Tongue (tissue), 2 donors: ENCODE data around the gene SRP14. TPM values are rescaled to one million over a fixed set of nuclear protein-coding genes. Genes with fewer than 3 reads are reported as not detected.
"Not testable (repeated sequence)": the region's sequence is repeated elsewhere in the genome, so short reads cannot be mapped to it uniquely, and the experiment has no call there.

Experiments used
- DNase-seq: peaks from one replicate; pipeline ENCODE4 v3.0.0-alpha.2; 2015
- total RNA-seq: library from RNA; depleted of rRNA; stranded (reverse); fragments of >200 nt; gene quantifications from one replicate; pipeline ENCODE4 v1.2.3, GENCODE V29; 2014

SRP14 gene, protein sequence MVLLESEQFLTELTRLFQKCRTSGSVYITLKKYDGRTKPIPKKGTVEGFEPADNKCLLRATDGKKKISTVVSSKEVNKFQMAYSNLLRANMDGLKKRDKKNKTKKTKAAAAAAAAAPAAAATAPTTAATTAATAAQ
- total RNA-seq: 180 TPM

DNA sequence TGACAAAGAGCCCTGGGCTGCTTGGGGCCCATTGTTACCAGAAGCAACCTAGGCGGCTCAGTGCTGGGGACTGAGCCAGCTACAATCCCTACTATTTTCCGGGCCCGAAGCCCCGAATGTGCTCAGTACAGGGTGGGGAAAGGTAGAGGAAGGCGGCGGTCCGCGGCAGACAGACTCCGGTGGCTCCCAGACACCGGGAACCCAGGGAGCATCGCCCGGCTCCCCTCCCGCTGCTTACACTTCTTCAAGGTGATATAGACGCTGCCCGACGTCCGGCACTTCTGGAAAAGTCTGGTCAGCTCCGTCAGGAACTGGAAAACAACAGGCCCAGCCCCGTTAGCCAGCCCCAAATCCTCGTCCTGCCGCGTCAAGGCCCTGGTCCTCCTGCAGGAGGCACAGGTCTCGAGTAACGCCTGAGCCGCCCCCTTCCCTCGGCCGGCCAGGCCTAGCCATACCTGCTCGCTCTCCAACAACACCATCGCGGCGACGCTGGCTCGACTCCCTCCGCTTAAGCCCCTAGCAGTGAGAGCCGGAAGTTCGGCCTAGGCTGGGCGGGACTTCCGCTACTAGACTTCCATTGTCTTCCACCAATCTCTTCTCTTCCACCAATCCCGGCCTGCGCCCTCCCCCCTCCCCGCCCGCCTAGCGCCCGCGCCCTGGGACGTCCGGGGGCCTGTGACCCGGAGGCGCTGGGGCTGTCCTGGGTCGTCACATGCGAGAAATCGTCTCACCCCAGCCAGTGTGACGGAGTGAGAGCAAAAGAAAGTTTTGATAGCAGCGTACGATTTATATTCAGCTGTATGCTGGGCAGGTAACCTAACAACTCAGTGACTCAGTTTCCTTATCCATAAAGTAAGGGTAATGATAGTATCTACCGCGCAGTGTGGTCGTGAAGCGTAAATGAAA lies at the start of gene SRP14:
SRP14 (minus strand) TSS at position 544 of the 906 bp plus-strand sequence; CDS start at position 479, 65 bp downstream.
- peak; percentile 97 for DNase-seq

DNA sequence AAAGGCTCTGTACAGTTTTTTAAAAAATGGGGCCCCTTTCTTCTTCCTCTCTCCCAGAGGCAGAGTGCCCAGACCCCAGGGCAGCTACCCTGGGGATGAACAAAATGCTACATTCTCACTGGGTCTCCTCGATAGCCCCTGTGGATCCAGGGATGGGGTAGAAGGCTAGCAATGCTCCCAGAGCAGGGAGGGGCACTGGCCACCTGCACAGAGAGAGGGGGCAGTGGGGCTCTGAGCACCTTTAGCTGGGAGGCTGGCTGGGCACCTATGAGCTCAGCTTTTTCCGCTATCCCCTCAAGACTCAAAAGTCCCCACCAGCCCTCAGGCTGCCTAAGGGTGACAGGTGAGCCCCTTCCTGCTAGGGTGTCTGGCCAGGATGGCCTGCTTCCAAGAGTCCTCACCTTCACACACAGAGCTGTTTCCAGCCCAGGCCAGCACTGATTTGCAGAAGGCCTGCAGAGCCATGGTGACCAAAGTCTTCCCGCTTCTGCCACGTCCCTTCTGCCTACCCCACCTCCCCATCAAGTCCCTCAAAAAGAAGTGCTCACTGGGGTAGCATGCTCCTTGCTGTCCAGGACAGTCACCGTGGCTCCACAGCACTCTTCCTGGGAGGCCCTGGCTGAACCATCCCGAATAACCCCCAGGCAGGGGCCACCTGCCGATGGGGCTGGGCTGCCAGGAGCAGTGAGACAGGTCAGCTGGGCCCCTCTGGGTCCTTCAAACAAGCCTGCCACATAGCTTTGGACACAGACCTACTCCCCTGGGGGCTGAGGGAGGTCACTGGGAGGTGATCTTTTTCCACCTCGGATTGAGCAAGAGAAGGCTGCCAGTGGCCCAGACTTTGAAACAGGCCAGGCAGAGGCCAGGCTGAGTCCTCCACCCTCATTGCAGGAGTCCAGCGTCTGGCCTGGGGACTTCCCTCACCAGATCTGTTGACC lies 49.3 kb upstream of the SRP14 start:
- no peak for DNase-seq

DNA sequence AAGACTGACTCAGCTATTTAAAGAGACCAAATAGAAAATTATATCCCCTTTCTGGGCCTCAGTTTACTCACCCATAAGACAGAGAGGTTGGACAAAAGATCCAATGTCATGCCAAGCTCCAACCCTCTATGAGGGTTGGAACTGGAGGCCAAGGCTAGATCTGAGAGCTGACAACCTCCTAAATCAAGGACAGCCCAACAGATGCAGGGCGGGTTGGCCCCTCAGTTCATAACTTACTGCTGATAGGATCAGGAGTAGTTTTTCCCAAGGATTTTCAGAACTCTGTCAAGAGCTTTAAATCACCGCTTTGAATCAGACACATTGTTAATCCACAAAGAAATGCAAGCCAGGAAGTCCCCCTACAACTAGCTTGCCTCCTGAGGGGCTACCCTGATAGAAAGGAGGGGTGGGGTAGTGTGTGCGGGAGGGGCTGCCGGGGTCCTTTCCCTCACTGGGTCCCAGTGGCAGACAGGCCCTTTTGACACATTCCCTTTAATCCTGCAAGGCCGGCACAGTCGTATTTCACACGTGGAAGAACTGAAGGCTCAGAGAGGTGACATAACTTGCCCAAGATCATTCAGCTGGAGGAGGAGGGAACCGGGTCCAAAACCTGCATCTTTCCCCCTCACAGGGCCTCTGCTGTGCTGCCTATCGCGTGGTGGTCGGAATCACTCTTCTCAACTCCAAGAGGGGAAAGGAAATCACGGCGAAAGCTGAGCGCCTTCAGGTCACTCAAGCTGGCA lies 48.3 kb upstream of the SRP14 start:
- DNase-seq: no peak

DNA sequence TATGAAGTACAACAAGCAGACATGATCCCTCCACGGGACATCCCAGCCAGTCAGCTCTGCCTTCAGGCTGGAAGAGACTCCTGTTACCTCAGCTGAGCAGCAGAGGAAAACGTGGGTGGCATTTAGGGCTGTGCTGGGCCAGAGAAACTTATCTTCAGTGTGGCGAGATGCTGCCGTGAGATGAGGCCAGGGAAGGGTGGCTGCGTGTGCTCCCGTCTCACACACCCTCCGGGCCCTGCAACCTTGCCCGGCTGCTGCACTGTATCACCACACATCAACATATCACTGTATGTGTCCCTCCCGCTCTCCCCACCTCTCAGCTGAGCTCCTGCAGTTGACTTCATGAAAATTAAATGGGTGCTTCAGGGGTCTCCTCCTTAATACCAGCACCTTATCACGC lies 46.3 kb upstream of the SRP14 start:
- no peak for DNase-seq

DNA sequence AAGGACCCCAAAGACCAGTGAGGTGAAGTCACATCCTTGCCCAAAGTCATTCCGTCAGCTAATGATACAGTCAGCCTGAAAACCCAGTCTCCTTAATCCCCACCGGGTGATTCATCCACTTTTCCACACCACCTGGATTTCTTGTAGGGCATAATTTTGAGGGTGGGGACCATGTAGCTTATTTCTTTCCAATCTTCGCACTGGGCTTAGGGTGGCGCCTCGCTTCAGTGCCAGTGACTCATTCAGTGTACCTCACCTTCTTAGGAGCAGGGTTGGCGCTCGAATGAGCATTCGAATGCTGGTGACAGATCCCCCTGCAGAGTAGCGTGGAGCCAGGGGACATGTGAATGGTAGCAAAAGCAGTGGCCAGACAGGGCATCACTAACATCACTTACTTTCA lies 45.7 kb upstream of the SRP14 start:
- no peak for DNase-seq

DNA sequence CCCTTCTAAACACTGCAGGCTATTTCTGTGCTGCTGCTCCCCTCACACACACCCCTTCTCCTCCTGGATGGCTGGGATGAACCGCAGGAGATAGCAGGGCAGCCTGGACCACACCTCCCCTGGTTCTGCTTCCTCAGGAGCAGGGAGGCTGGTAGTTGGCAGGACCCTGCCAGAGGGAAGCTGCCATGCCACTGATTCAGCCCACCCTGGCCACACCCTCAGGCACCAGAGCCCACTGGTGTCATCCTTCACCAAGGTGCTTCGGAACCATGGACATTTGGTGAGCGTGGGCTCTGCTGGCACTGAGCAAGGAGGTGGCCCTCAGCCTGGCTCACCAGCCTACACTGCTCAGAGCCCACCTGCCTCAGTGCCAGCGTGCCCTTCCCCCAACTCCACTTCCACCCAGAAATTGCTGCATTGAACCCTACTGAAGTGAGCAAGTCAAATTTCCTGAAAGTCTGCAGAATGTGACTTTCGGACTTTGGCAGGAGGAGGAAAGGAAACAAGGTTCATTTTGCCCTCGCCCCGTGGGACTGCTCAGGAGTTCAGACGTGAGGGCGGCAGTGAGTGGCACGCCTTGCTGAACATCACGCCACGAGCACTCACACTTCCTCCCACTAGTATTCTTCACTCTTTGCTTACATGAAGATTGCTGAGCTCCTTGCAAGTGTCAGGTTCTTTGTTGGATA lies 43.4 kb upstream of the SRP14 start:
- DNase-seq: no peak

DNA sequence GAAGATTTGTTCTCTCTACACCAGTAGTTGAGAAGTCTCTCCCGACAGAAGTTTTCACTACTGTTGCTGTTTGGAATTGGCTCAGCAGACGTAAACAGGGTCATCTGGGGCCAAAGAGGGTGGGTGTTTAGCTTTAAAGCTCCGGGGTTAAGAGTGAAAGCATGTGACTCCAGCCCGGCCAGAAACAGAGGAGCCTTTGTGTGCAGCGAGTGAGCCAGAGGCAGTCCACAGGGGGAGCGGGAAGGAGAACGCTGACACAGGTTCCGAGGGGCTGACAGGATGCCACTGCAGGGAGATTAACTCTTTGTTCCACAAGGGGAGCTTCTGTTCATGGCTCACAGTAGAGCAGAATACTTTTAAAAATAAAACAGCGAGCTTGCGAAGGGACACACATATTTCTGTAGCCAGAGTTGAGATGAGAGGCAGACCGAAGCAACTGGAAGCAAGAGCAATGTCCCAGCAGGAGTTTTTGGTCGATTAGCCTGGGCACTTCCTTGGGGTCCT lies 42.8 kb upstream of the SRP14 start:
- DNase-seq: peak; percentile 87

DNA sequence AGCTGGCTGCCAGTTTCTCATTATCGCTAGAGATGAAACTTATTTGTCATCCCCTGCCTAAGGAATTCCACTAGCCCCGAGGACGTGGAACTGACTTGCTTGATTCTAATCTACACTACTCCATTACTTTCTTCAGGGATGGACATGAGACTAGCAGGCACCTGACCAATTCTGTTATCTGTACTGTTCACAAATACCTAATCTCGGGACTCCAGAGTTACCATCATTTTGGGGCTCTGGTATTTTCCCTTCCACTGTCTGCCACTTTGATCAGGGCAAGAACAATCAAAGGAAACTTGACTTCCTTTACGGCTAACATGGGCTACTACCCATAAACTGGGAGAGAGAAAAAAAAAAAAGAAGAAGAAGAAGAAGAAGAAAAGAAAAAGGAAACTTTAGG lies 41.9 kb upstream of the SRP14 start:
- DNase-seq: no peak

DNA sequence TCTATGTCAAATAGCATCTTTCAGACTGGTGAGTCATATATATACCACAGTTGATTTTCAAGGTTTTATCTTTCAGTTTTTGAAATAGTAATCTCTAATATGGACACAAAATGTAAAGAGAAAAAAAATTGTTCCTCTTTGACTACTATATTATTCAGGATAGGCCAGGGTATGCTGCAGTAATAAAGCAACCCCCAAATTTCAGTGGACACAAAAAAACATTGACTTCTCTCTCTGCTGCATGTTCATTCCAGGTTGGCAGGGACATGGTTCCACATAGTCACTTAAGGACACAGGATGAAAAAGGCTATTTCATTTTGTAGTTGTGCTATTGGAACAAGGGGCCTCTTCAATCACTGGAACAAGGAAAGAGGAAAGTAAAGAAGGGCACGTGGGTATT lies 41.1 kb upstream of the SRP14 start:
- no peak for DNase-seq

DNA sequence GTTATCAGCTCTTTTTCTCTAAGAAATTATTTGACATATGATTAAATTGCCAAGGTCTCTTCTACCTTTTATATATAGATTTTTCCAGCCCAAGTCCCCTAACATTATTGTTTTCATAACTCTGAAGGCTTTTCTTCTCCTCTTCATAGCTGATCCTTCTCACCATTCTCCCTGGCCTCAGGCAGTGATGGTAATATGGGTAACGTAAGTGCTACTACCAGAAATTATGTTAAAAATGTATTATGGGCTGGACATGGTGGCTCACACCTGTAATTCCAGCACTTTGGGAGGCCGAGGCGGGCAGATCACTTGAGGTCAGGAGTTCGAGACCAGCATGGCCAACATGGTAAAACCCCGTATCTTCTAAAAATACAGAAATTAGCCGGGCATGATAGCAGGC lies 40.5 kb upstream of the SRP14 start:
- DNase-seq: no peak

DNA sequence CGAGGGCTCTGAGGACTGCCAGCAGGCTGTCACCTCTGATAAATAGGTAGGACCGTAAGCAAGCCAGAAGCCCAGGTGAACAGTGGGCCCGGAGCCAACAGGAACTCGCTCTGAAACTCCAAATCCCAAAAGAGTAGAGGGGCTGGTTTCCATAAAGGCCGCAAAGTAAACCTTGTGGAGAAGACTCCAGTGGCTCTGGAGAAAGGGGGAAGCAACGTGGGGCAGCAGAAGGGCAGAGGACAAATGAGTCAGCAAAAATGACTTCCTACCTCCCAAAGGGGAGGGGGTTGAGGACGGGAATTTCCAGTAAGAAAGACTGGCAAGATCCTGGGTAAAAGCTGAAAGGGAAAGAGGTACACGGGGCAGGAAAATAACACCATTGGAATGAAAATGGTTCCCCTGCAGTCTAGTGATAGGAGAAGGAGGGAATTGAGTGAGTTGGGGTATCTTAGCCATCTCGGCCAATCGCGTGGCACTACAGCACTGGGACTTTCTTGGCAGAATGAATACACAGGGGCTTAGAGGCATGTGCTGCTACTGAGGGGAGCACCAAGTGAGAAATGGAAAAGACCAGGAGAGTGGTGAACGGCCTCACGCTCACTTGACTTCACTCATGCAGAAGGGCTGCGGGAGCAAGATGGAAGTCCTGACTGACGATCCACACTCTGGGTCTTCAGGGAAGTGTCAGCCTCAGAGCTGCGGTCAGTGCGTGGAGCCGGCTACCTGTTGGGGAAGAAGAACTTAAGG lies 36.5 kb upstream of the SRP14 start:
- DNase-seq: no peak

DNA sequence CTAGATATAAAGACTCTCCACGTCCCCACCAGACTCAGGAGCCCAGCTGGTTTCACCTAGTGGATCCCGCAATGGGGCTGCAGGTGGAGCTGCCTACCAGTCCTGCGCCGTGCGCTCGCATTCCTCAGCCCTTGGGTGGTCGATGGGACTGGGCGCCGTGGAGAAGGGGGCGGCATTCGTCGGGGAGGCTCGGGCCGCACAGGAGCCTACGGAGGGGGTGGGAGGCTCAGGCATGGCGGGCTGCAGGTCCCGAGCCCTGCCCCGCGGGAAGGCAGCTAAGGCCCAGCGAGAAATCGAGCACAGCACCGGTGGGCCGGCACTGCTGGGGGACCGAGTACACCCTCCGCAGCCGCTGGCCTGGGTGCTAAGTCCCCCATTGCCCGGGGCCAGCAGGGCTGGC lies 35.7 kb upstream of the SRP14 start:
- DNase-seq: not testable (repeated sequence)

DNA sequence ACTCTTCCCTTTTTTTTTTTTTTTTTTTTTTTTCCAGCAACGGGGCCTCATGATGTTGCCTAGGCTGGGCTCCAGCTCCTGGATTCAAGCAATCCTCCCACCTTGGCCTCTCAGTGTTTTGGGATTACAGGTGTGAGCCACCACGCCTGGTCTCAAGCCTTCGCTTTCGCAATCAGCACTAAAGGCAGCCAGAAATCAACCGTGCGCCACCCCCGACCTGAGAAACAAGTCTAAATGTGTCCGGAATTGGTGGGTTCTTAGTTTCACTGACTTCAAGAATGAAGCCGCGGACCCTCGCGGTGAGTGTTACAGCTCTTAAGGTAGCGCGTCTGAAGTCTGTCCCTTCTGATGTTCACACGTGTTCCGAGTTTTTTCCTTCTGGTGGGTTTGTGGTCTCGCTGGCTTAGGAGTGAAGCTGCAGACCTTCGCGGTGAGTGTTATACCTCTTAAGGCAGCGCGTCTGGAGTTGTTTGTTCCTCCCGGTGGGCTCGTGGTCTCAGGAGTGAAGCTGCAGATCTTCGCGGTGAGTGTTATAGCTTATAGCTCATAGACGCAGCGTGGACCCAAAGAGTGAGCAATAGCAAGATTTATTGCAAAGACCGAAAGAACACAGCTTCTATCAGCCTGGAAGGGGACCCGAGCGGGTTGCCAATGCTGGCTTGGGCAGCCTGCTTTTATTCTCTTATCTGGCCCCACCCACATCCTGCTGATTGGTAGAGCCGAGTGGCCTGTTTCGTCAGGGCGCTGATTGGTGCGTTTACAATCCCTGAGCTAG lies 34.9 kb upstream of the SRP14 start:
- DNase-seq: not testable (repeated sequence)

DNA sequence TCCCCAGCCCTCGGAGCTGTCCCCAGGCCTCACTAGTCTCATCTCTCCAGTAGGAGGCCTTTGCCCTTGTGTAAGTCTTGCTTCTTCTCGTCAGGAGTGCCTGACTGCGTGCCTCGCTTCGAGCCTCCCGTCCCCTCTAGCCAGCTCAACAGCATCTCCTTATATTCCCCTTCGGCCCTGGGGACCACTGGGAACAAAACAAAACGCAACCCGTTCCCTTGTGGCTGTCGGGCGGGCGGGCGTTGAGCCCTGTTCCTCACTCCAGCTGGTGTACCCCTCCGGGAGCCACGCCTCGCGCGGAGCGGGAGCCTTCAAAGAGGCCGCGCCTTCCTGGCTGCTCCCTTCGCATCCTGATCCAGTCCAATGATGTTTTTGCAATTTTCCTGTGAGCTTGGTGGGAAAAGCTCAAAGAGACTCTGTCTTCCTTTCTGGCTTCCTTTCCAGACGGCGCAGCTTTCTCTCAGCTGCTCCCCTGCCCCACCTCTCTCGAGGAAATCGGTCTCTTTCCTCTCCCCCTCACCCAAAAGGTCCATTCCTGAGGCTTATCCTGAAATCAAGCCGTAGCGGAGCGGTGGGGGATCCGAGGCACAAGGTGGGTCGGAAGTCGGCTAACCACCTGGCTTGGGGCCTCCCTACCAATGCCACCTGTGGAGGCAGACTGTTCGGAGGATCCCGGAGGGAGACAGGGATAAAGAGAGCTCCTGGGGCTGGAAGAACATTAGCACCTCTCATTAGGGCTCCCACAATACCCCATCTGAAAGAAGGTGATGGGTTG lies 33.4 kb upstream of the SRP14 start:
- peak; percentile 56 for DNase-seq

DNA sequence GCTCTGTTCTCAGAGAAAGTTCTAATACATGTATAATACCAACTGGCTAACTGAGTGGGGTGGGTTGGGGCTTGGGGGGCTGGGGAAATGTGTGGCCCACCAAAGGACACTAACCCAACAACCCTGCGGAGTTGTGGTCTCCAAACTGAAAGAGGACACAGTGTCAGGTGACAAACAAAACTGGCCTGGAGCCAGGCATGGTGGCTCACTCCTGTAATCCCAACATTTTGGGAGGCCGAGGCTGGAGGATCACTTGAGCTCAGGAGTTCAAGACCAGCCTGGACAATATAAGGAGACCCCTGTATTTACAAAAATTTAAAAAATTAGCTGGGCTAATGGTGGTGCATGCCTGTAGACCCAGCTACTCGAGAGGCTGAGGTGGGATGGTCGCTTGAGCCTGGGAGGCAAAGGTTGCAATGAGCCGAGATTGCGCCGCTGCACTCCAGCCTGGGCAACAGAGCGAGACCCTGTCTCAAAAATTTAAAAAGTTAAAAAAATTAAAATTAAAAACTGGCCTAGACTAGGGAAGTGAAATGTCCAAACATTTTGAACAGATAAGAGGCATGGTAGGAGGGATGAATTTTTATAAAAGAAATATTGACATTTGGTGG lies 31.7 kb upstream of the SRP14 start:
- no peak for DNase-seq

DNA sequence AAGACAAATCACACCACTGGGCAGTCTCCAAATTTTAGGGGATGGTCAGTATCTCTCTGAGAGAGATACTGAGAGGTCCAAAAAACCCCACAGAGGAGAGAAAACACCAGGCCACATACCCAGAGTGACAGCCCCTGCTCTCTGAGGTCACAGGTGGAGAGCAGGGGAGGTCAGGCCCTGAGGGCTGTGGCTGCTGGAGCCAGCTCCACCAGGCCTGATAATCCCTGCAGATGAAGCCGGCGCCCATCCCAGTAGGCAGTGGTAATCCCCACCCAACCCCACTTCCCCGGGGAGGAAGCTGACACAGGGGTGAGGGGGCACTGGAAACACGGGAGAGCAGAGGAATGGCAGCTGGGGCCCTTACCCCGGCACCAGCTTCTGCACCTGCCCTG lies 31.2 kb upstream of the SRP14 start:
- DNase-seq: no peak

DNA sequence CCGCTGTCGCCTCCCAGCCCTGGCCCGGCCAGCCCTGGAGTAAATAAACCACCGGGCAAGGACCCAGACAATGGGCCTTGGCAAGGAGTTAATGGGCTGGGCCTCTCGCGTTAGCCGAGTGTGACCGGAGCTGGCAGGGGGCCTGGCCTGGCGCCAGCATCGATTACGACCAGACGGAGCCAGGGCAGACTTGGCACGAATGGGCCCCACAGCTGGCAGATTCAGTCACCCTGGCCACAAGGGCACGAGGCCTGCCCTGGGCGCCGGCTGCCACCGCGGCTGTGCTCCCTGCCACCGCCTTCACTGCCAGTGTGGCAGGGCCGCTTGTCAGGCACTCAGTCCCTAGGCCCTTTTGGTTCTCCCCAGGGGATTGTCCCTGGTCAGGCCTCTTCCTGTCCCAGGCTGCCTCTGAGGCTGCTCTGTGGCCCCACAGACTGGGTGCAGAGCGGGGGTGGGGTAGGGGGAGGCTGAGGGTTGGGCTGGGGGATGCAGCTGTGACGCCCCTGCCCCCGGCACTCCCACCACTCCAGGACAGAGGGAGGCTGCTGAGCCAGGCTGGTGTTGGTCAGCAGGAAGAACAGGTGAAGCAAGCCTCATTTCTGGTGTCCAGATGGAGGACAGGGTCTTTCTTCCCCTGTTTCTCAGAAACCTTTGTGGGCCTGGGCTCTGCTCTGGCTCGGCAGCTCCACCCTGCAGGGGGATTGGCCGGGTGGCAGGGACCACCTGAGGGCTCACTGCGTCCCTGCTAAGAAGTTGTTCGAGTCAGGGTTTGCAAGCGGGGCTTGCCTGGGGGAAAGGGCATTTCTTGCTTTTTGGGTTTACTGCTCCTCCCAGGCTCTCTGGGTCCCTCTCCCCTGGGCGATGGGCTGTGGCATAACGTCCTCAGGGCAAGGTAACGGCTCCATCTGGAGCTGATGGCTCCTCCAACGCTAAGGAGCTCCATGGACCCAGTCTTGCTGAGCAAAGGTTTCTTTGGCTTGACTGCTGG lies 30.5 kb upstream of the SRP14 start:
- peak; percentile 97 for DNase-seq
